Fibroblast of the conjunctiva (primary cell): ENCODE measurements around the gene LHFPL2.

Source experiments
- DNase-seq: peaks from one replicate; pipeline ENCODE4 v3.0.0-alpha.2; 2010; ENCODE audit warnings: low read depth

LHFPL2 gene

DNA sequence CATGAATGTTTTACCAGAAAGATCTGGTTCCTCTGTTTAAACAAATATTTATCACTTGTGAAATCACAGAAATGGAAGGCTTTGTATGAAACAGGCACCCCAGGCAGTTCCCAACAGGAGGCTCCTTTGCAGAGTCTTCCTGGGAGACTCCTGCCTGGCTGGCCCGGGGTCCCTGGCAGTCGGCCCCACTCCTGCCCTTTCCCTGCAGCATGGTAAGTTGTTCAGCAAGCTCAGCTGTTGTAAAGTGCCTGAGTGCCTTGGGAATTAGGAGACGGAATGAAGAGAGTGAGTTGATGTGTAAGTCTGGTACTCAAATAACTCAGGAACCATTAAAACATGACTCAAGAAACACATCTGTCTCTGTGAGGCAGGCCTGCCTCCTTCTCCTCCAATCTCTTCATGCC is 17.5 kb upstream of the LHFPL2 start:
- no peak for DNase-seq

DNA sequence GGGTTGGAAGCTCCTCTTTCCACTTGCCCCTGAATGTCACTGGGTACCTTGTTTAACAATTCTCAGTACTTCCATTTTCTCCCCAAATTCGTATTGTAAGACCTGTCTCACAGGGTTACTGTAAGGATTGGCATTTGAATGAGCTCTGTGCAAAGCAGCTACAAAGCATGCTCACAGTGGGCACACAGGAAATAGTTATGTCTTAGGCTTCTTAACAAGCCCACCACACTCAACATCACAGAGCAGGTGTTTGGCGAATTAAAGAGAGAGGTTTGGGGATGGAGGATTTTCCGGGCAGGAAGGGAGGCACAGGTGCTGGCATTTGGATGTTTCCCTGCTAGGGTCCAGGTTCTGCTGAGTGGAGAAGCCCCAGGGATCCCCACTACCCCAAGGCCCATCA is 17.0 kb upstream of the LHFPL2 start:
- no peak for DNase-seq

- no peak for DNase-seq
Observed at GRCh38 chr5:78662323-78662722, 13.8 kb upstream of the LHFPL2 start.

GRCh38 chr5:78661691-78662090 is 13.1 kb upstream of the LHFPL2 start:
- no peak for DNase-seq

DNA sequence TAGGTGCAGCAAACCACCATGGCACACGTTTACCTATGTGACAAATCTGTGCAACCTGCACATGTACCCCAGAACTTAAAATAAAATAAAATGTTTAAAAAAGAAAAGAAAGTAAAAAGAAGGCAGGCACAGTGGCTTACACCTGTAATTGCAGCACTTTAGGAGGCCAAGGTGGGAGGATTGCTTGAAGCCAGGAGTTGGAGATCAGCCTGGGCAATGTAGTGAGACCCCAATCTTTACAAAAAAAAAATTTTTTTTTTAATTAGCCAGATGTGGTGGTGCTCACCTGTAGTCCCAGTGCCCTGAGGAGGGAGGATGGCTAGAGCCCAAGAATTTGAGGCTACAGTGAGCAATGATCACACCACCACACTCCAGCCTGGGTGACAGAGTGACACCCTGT is 12.5 kb upstream of the LHFPL2 start:
- DNase-seq = no peak

- no peak for DNase-seq
Observed at GRCh38 chr5:78660401-78660800, 11.8 kb upstream of the LHFPL2 start.

- no peak for DNase-seq
Observed at GRCh38 chr5:78659714-78660113, 11.1 kb upstream of the LHFPL2 start.

- DNase-seq = no peak
Observed at GRCh38 chr5:78659114-78659513, 10.5 kb upstream of the LHFPL2 start.

DNA sequence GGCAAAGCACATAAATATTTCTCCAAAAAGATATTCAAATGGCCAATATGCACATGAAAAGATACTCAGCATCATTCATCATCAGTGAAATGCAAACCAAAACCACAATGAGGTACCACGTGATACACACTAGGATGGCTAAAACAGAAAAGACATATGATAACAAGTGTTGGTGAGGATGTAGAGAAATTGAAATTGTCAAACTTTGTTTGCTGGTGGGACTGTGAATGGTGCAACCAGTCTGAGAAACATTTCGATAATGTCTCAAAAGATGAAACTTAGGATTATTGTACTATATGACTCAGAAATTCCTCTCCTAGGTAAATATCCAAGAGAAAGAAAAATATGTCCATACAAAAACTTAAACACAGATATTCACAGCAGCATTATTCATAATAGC is 8.6 kb upstream of the LHFPL2 start:
- no peak for DNase-seq

DNA sequence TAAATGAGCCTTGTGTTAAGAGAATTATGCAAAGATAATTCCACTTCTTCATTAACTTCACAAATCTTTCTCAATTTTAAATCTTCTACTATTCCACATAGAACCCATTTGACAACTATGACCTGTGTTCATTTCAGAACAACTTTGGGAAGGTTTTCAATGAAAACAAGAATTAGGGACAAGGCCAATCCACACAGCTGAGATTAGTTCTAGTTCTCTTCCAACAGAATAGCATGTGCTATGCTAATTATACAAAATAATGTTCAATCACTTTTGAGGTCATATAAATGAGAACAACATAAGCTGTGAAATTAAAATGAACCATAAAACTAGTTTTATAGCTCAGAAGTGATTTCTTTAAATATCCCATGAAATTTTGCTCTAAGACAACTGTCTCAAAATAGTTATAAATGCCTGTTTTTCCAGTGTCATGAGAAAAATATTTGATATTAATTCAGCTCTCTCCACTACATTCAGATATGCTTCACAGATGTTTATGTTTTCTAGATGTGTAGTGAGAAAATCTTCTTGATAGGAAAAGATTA is 7.2 kb upstream of the LHFPL2 start:
- no peak for DNase-seq

GRCh38 chr5:78654386-78654785 is 5.8 kb upstream of the LHFPL2 start:
- no peak for DNase-seq

DNA sequence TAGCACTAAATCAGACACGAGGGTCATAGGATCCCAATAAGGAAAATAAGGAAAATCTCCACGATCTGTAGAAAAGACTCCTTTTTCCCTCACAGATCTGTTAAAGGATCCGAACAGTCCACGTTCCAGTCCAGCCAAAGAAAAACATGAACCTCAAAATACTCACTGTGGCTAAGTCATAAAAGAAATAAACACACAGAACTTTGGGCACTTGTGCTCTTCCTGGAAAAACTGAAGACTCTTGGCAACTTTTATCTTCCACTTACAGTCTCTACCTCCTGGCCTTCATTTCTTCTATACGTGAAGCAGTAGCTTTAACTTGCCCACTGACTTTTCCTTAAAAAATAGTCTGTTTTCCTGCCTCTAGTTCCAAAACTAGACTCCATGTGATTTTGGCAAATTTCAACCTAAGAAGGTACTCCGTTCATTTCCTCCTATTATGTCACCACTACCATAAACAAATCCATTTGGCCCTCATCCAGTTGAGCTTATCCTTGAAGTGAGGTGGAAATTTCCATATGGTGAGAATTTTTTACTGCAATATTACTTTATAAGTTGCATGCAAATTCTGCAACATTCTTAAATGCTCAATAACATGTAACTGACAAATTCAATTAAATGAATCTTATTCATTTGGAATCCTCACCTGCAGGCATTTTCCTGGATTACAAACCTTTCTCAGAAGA is 5.3 kb upstream of the LHFPL2 start:
- DNase-seq = no peak

DNA sequence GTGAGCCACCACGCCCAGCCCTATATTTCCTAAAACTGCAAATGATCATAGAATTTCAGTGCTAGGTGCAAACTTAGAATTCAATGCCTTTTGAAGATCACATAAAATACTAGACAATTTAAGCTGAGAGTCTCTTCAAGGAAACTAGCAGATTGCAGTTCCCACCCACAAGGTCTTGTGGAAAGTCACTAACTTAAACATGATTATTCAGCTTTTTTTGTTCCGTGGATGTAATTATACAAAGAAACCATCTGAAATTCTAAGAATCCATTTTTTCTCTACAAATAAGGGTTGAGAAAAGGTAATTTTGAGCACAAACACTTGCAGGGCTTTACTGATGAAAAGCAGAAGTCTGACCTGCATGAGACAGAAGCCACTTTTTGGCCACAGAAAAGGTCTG is 4.5 kb upstream of the LHFPL2 start:
- no peak for DNase-seq

GRCh38 chr5:78651468-78651867 is 2.9 kb upstream of the LHFPL2 start:
- DNase-seq = no peak

GRCh38 chr5:78650531-78650930 is 2.0 kb upstream of the LHFPL2 start:
- no peak for DNase-seq

GRCh38 chr5:78649861-78650496 is 1.4 kb upstream of the LHFPL2 start:
- DNase-seq = no peak

- no peak for DNase-seq
Observed at GRCh38 chr5:78649211-78649695, 681 bp upstream of the LHFPL2 start.

GRCh38 chr5:78647838-78648358 is 674 bp downstream of the LHFPL2 start:
- no peak for DNase-seq

GRCh38 chr5:78647351-78647818 is 1.2 kb downstream of the LHFPL2 start:
- no peak for DNase-seq

- DNase-seq = no peak
Observed at GRCh38 chr5:78644741-78645300, 3.8 kb downstream of the LHFPL2 start.

DNA sequence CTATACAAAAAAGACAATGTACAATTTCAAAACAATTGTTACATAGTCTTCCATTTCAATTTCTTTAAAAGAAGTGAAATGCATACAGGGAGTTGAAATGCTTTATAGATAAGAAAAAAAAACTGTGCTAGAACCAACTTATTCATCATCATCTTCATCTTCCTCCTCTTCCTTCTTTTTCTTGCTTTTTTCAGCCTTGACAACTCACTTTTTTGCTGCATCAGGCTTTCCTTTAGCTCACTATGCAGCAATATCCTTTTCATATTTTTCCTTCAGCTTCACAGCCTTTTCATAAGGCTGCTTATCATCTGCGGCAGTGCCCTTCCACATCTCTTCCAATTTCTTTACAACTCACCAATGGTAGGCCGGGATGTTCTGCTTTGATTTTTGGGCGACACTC is 4.4 kb downstream of the LHFPL2 start:
- no peak for DNase-seq

- DNase-seq = no peak
Observed at GRCh38 chr5:78642701-78643100, 5.9 kb downstream of the LHFPL2 start.
